ENCODE measurements around the gene TGFBRAP1. TPM values are rescaled to one million over a fixed set of nuclear protein-coding genes. Genes with fewer than 3 reads are reported as not detected.

Gene TGFBRAP1
- total and polyA plus RNA-seq, 7 donors = 4.8 to 24.6 (median 17.4) TPM

GRCh38 chr2:105373895-105374401, 44.4 kb upstream of the TGFBRAP1 start:
- Histone ChIP-seq H3K27ac (peak overlapping the region; percentile 46 to 70 (median 54)), H3K4me3 (no peak overlapping the region), H3K36me3 (peaks cover 0 to 38% (median 2%) of the 10 kb centered on the region in 4 donors), H3K27me3 (no peaks in the 10 kb centered on the region), H3K4me1 (peaks cover 0 to 47% (median 30%) of the 10 kb centered on the region in 4 donors), H3K9me3 (no peaks in the 10 kb centered on the region)
- no peak for DNase-seq
- intact Hi-C loops (cut with DNase I) = loop anchor here (5.0 to 10.0 kb wide), 2 partner anchors 68 to 661 kb away; no protein-coding TSS in a partner anchor
- TF ChIP-seq EP300 (IDR thresholded peaks at IDR 0.05) (no peak), POLR2A (IDR thresholded peaks at IDR 0.05) (no peak), POLR2AphosphoS5 (IDR thresholded peaks at IDR 0.05) (no peak), CTCF (IDR thresholded peaks at IDR 0.05) (no peak)
- 82 to 85% methylated on average over 9 of the region's 9 CpGs for WGBS, 2 donors

- H3K4me3 ChIP-seq = no peak overlapping the region
- H3K36me3 ChIP-seq = peaks cover 0 to 44% (median 2%) of the 10 kb centered on the region in 4 donors
- H3K9me3 ChIP-seq = no peaks in the 10 kb centered on the region
- peak in 3 of 4 donors; percentile 56 to 63 (median 59) for TF ChIP-seq POLR2AphosphoS5 (IDR thresholded peaks at IDR 0.05)
- no peak for TF ChIP-seq POLR2A (IDR thresholded peaks at IDR 0.05)
- DNase-seq = peak; percentile 90
- H3K27me3 ChIP-seq = no peaks in the 10 kb centered on the region
- intact Hi-C loops (cut with DNase I) = loop anchor here (5.0 to 10.0 kb wide), 2 partner anchors 69 to 661 kb away; no protein-coding TSS in a partner anchor
- H3K27ac ChIP-seq = peak overlapping the region; percentile 46 to 70 (median 54)
- H3K4me1 ChIP-seq = peaks cover 0 to 50% (median 30%) of the 10 kb centered on the region in 4 donors
- WGBS, 2 donors = 76 to 77% methylated on average over 9 of the region's 9 CpGs
These were observed 43.8 kb upstream of the TGFBRAP1 start for GRCh38 chr2:105373344-105373781.

- no peak for DNase-seq
- H3K4me3 ChIP-seq = no peak overlapping the region
- H3K36me3 ChIP-seq = peaks cover 0 to 52% (median 6%) of the 10 kb centered on the region in 4 donors
- peaks cover 0 to 46% (median 29%) of the 10 kb centered on the region in 4 donors for H3K4me1 ChIP-seq
- TF ChIP-seq POLR2A (IDR thresholded peaks at IDR 0.05) = no peak
- no peak for TF ChIP-seq POLR2AphosphoS5 (IDR thresholded peaks at IDR 0.05)
- TF ChIP-seq CTCF (IDR thresholded peaks at IDR 0.05) = no peak
- TF ChIP-seq EP300 (IDR thresholded peaks at IDR 0.05) = no peak
- H3K27ac ChIP-seq = peak overlapping the region in 1 of 4 donors; percentile 5
- 82 to 86% methylated on average over 4 of the region's 4 CpGs for WGBS, 2 donors
- intact Hi-C loops (cut with DNase I) = loop anchor here (5.0 to 10.0 kb wide), 2 partner anchors 70 to 663 kb away; no protein-coding TSS in a partner anchor
- no peaks in the 10 kb centered on the region for H3K27me3 ChIP-seq
- H3K9me3 ChIP-seq = no peaks in the 10 kb centered on the region
These were observed 42.3 kb upstream of the TGFBRAP1 start for GRCh38 chr2:105371810-105372209.

- intact Hi-C loops (cut with DNase I) = loop anchor here (5.0 to 10.0 kb wide), 2 partner anchors 71 to 664 kb away; no protein-coding TSS in a partner anchor
- Histone ChIP-seq H3K36me3 (peaks cover 0 to 57% (median 6%) of the 10 kb centered on the region in 4 donors), H3K9me3 (no peaks in the 10 kb centered on the region), H3K4me3 (no peak overlapping the region), H3K27ac (no peak overlapping the region), H3K27me3 (no peaks in the 10 kb centered on the region), H3K4me1 (peaks cover 0 to 41% (median 29%) of the 10 kb centered on the region in 4 donors)
- DNase-seq = no peak
- TF ChIP-seq POLR2AphosphoS5 (IDR thresholded peaks at IDR 0.05) (no peak), POLR2A (IDR thresholded peaks at IDR 0.05) (no peak), EP300 (IDR thresholded peaks at IDR 0.05) (no peak), CTCF (IDR thresholded peaks at IDR 0.05) (no peak)
- 92 to 95% methylated on average over 10 of the region's 10 CpGs for WGBS, 2 donors
These were observed 41.6 kb upstream of the TGFBRAP1 start for GRCh38 chr2:105371156-105371555.
